ENCODE results near the gene GLIS1.
"Not testable (repeated sequence)": the region's sequence is repeated elsewhere in the genome, so short reads cannot be mapped to it uniquely, and the experiment has no call there.

Gene GLIS1

DNA sequence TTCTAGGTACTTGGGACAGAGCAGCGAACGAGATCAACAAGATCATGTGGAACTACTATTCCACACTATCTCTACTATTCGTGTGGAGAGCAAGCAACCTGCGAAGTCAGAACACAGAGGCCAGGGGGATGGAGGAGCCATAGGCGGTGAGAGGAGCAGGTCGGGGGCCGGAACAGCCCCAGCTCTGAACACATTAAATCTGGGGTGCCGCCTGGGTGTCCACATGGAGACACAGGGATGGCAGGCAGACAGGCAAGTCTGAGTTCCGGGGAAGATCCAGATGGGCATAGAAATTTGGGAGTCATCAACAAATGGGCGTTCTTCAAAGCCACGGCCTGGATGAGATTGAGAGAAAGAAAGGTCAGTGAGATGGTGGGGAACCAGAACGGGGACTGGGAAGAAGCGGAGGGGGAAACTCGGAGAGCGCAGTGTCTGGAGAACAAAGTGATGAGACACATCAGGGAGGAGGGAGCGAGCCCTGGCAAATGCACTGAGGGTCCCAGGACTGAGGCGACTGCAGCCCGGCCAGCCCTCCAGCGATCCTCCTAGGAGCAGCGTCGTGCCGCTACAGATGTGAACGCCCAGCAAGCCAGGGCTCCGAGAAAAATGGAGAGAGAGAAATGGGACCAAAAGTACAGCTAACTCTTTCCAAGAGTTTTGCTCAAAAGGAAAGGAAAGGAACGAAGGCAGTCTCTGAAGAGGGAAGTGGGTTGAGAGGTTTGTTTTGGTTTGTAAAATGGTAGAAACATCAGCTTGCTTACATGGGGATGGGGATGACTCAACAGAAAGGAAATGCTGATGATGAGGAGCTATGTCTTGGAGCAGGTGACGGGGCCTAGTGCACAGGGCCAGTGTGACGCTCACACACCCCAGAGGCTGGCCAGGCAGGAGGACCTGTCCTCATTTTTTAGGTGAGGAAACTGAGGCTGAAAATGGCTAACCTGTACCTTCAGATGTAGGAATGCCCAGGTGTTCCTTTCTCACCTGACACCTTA, 84.5 kb downstream of the GLIS1 start:
- TF ChIP-seq, protein P1, sequence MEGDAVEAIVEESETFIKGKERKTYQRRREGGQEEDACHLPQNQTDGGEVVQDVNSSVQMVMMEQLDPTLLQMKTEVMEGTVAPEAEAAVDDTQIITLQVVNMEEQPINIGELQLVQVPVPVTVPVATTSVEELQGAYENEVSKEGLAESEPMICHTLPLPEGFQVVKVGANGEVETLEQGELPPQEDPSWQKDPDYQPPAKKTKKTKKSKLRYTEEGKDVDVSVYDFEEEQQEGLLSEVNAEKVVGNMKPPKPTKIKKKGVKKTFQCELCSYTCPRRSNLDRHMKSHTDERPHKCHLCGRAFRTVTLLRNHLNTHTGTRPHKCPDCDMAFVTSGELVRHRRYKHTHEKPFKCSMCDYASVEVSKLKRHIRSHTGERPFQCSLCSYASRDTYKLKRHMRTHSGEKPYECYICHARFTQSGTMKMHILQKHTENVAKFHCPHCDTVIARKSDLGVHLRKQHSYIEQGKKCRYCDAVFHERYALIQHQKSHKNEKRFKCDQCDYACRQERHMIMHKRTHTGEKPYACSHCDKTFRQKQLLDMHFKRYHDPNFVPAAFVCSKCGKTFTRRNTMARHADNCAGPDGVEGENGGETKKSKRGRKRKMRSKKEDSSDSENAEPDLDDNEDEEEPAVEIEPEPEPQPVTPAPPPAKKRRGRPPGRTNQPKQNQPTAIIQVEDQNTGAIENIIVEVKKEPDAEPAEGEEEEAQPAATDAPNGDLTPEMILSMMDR (conservative IDR thresholded peaks at IDR 0.05): no peak
- TF ChIP-seq ZFX (IDR thresholded peaks at IDR 0.05): no peak

GRCh38 chr1:53653631-53654030, 85.3 kb downstream of the GLIS1 start:
- TF ChIP-seq, protein P1 (conservative IDR thresholded peaks at IDR 0.05): no peak
- TF ChIP-seq ZFX (IDR thresholded peaks at IDR 0.05): no peak
- H3K27ac ChIP-seq: no peak overlapping the region

More for the DNA sequence above, 84.5 kb downstream of the GLIS1 start:
- H3K27ac ChIP-seq: no peak overlapping the region

DNA sequence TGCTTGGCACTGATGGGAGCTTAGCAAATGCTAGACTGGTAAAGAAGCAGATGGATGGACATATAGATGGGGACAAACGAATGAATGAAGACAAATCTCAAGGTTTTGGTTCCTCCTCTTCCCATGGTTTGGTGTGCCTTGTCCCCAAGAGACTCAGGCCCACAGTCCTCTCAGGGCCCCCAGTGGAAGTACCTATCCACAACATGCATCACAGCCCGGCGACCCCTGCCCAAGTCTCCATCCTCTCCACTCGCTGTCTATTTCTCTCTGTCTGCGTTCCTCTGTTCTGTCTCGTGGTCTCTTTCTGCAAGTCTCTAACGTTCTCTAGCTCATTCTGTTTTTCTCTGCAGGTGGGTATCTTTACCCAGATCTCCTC, 85.8 kb downstream of the GLIS1 start:
- no peak for TF ChIP-seq ZFX (IDR thresholded peaks at IDR 0.05)
- TF ChIP-seq, protein P1 (conservative IDR thresholded peaks at IDR 0.05): no peak
- H3K27ac ChIP-seq: no peak overlapping the region

- no peak overlapping the region for H3K27ac ChIP-seq
- TF ChIP-seq, protein P1 (conservative IDR thresholded peaks at IDR 0.05): no peak
- no peak for TF ChIP-seq ZFX (IDR thresholded peaks at IDR 0.05)
These were observed 86.3 kb downstream of the GLIS1 start for GRCh38 chr1:53652441-53653199.

DNA sequence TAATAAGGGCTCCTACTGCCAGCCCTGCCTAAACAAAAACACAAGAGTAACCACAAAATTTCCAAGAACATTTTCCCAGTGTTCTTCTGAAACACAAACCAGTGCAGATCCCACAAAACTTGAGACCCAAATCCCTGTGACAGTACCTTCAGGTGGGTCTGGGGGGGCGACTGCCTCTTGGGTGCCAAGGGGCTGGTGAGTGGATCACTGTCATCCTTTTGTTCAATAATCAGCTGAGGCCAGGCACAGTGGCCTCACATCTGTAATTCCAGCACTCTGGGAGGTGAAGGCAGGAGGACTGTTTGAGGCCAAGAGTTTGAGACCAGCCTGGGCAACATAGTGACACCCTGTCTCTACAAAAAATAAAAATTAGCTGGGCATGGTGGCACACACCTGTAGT, 87.6 kb downstream of the GLIS1 start:
- TF ChIP-seq, protein P1 (conservative IDR thresholded peaks at IDR 0.05): no peak
- no peak for TF ChIP-seq ZFX (IDR thresholded peaks at IDR 0.05)
- H3K27ac ChIP-seq: no peak overlapping the region

GRCh38 chr1:53648516-53648915, 90.4 kb downstream of the GLIS1 start:
- TF ChIP-seq, protein P1 (conservative IDR thresholded peaks at IDR 0.05): no peak
- no peak for TF ChIP-seq ZFX (IDR thresholded peaks at IDR 0.05)
- H3K27ac ChIP-seq: no peak overlapping the region

- H3K27ac ChIP-seq: not testable (repeated sequence)
These were observed 91.0 kb downstream of the GLIS1 start for GRCh38 chr1:53647915-53648314.
